ENCODE measurements around the gene CTSH.

DNA sequence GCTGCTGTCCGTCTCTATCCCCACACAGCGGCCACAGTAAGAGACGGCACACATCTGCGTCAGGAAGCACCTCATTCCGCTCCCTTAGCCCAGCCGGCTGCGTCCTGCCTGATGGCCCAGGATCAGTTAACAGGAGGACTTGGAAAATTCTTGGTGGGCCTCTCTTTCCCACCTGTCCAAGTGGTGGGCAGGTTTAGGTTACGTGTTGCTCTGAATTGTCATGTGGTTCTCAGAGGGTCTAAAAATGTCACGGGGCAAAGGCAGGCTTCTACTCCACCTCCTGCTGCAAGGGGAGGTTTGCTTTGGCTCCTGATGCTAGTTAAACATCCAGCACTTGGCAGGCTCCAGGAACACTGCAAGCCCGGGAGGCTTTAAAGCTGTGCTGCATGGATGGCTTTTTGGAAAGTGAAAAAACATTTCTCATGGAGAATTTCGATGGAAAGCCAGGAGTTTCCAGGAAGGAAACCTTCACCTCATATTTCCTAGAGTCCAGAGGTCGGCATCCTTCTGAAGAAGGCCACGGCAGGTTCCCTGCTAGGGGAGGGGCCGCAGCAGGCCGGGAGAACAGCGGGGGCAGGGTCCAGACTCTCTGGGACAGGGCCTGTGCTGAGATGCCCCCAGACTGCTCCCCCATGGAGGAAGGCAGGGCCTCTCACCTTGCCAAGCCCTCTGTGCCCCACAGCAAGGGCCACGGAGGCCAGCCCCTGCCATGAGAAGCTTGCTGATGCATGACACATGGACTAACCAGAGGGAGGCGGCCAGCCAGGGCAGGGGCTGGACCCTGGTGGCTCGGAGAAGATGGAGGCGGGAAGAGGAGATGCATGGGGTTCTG lies 10.8 kb downstream of the CTSH start:
- TF ChIP-seq POLR2A (IDR thresholded peaks at IDR 0.05; ENCODE audit: low read depth, low read length) (no peak), TAF1 (IDR thresholded peaks at IDR 0.05; ENCODE audit: borderline replicate concordance, low read depth, low read length) (no peak), POLR2AphosphoS5 (IDR thresholded peaks at IDR 0.05; ENCODE audit: low read depth, low read length) (no peak)
